SK-N-SH treated with all-trans-retinoic acid at 6 μM for 48 hours (cell line): Measurements from ENCODE around the gene LY6G6F.

ENCODE experiments used
- ATAC-seq: fragments of 200-7000 bp; cut with Tn5 transposase; 3 replicates; pipeline ENCODE4 v1.9.1; 2020; ENCODE audit warnings: mild to moderate bottlenecking, moderate library complexity
- ARNTL ChIP-seq: fragments of 450-650 bp; formaldehyde crosslinking; IDR thresholded peaks from 2 replicates; pipeline ENCODE4 v1.5.0; 2020; ENCODE audit warnings: low read depth, mild to moderate bottlenecking, moderate library complexity, borderline replicate concordance
- BACH2 ChIP-seq: fragments of 250-450 bp; sonication (Bioruptor Pico); IDR thresholded peaks from 2 replicates; pipeline ENCODE4 v1.9.0; 2021; ENCODE audit warnings: mild to moderate bottlenecking, borderline replicate concordance
- CSDC2 ChIP-seq: fragments of 250-450 bp; sonication (Bioruptor Pico); IDR thresholded peaks from 2 replicates; pipeline ENCODE4 v1.5.0; 2020; ENCODE audit warnings: mild to moderate bottlenecking, moderate library complexity
- ESRRG ChIP-seq: fragments of 250-450 bp; sonication (Bioruptor Pico); IDR thresholded peaks from 2 replicates; pipeline ENCODE4 v1.6.1; 2021; ENCODE audit warnings: mild to moderate bottlenecking
- OSR1 ChIP-seq: fragments of 250-450 bp; sonication (Bioruptor Pico); IDR thresholded peaks from 2 replicates; pipeline ENCODE4 v1.8.0; 2022; ENCODE audit warnings: moderate library complexity, mild to moderate bottlenecking, inconsistent platforms
- PPARA ChIP-seq: fragments of 250-450 bp; sonication (Bioruptor Pico); IDR thresholded peaks from 2 replicates; pipeline ENCODE4 v1.5.0; 2020; ENCODE audit warnings: mild to moderate bottlenecking, borderline replicate concordance
- SNAI2 ChIP-seq: fragments of 250-450 bp; sonication (Bioruptor Pico); IDR thresholded peaks from 2 replicates; pipeline ENCODE4 v1.5.0; 2020; ENCODE audit warnings: mild to moderate bottlenecking, moderate library complexity
- TCF4 ChIP-seq: fragments of 250-450 bp; sonication (Bioruptor Pico); IDR thresholded peaks from 2 replicates; pipeline ENCODE4 v1.8.0; 2021; ENCODE audit warnings: mild to moderate bottlenecking, moderate library complexity, borderline replicate concordance
- ZC3H10 ChIP-seq: fragments of 250-450 bp; sonication (Bioruptor Pico); IDR thresholded peaks from 2 replicates; pipeline ENCODE4 v1.5.1; 2021; ENCODE audit warnings: mild to moderate bottlenecking, moderate library complexity
- ZFP3 ChIP-seq: fragments of 250-450 bp; sonication (Bioruptor Pico); IDR thresholded peaks from 2 replicates; pipeline ENCODE4 v1.5.0; 2020; ENCODE audit warnings: mild to moderate bottlenecking, moderate library complexity
- ZFP30 ChIP-seq: fragments of 450-650 bp; formaldehyde crosslinking; IDR thresholded peaks from 2 replicates; pipeline ENCODE4 v1.5.0; 2022; ENCODE audit warnings: mild to moderate bottlenecking, moderate library complexity
- ZNF565 ChIP-seq: fragments of 450-650 bp; formaldehyde crosslinking; conservative IDR thresholded peaks from 2 replicates; pipeline ENCODE4 v1.5.0; 2020; ENCODE audit warnings: low read depth, mild to moderate bottlenecking, moderate library complexity
- ZNF8 ChIP-seq: fragments of 450-650 bp; formaldehyde crosslinking; IDR thresholded peaks from 2 replicates; pipeline ENCODE4 v1.5.0; 2020; ENCODE audit warnings: mild to moderate bottlenecking, moderate library complexity
- TF ChIP-seq, protein P1 (sequence below): fragments of 250-450 bp; sonication (Bioruptor Pico); IDR thresholded peaks from 2 replicates; pipeline ENCODE4 v1.5.0; 2020; ENCODE audit warnings: mild to moderate bottlenecking, moderate library complexity
- TF ChIP-seq, protein P2 (sequence below): fragments of 250-450 bp; sonication (Bioruptor Pico); IDR thresholded peaks from 2 replicates; pipeline ENCODE4 v1.8.0; 2020; ENCODE audit warnings: mild to moderate bottlenecking, moderate library complexity, borderline replicate concordance
- TF ChIP-seq, protein P3 (sequence below): fragments of 250-450 bp; sonication (Bioruptor Pico); IDR thresholded peaks from 2 replicates; pipeline ENCODE4 v1.8.0; 2021; ENCODE audit warnings: low read depth, mild to moderate bottlenecking, moderate library complexity, borderline replicate concordance
- TF ChIP-seq, protein P4 (sequence below): fragments of 250-450 bp; sonication (Bioruptor Pico); IDR thresholded peaks from 2 replicates; pipeline ENCODE4 v1.5.1; 2020; ENCODE audit warnings: low read depth, mild to moderate bottlenecking, moderate library complexity
- TF ChIP-seq, protein P5 (sequence below): fragments of 250-450 bp; sonication (Bioruptor Pico); IDR thresholded peaks from 2 replicates; pipeline ENCODE4 v1.5.1; 2021; ENCODE audit warnings: mild to moderate bottlenecking, moderate library complexity

The LY6G6F gene

DNA sequence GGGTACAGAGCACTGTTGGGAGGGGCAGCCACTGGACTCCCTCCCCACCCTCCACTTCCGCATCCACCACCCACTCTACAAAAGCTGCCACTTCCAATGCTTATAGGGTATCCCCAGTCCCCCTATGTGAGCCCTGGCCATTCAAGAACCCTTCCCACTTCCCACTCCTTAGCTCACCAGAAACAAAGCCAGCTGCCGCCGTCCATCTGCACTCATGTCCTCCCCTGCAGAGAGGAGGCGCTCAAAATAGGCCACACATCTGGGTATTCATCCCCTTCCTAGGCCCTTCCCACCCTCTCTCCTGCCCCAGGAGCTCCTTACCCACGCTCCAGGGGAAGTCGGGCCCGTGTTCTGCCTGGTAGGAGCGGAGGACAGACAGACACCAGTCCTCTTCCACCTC lies 19.3 kb upstream of the LY6G6F start (continued):
- TF ChIP-seq, protein P1, sequence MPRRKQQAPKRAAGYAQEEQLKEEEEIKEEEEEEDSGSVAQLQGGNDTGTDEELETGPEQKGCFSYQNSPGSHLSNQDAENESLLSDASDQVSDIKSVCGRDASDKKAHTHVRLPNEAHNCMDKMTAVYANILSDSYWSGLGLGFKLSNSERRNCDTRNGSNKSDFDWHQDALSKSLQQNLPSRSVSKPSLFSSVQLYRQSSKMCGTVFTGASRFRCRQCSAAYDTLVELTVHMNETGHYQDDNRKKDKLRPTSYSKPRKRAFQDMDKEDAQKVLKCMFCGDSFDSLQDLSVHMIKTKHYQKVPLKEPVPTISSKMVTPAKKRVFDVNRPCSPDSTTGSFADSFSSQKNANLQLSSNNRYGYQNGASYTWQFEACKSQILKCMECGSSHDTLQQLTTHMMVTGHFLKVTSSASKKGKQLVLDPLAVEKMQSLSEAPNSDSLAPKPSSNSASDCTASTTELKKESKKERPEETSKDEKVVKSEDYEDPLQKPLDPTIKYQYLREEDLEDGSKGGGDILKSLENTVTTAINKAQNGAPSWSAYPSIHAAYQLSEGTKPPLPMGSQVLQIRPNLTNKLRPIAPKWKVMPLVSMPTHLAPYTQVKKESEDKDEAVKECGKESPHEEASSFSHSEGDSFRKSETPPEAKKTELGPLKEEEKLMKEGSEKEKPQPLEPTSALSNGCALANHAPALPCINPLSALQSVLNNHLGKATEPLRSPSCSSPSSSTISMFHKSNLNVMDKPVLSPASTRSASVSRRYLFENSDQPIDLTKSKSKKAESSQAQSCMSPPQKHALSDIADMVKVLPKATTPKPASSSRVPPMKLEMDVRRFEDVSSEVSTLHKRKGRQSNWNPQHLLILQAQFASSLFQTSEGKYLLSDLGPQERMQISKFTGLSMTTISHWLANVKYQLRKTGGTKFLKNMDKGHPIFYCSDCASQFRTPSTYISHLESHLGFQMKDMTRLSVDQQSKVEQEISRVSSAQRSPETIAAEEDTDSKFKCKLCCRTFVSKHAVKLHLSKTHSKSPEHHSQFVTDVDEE (CRISPR knock-in tag) = no peak
- TF ChIP-seq ESRRG (CRISPR knock-in tag) = no peak
- TF ChIP-seq, protein P2, sequence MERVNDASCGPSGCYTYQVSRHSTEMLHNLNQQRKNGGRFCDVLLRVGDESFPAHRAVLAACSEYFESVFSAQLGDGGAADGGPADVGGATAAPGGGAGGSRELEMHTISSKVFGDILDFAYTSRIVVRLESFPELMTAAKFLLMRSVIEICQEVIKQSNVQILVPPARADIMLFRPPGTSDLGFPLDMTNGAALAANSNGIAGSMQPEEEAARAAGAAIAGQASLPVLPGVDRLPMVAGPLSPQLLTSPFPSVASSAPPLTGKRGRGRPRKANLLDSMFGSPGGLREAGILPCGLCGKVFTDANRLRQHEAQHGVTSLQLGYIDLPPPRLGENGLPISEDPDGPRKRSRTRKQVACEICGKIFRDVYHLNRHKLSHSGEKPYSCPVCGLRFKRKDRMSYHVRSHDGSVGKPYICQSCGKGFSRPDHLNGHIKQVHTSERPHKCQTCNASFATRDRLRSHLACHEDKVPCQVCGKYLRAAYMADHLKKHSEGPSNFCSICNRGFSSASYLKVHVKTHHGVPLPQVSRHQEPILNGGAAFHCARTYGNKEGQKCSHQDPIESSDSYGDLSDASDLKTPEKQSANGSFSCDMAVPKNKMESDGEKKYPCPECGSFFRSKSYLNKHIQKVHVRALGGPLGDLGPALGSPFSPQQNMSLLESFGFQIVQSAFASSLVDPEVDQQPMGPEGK (CRISPR knock-in tag) = no peak
- TF ChIP-seq, all 23 proteins: peak for 0

DNA sequence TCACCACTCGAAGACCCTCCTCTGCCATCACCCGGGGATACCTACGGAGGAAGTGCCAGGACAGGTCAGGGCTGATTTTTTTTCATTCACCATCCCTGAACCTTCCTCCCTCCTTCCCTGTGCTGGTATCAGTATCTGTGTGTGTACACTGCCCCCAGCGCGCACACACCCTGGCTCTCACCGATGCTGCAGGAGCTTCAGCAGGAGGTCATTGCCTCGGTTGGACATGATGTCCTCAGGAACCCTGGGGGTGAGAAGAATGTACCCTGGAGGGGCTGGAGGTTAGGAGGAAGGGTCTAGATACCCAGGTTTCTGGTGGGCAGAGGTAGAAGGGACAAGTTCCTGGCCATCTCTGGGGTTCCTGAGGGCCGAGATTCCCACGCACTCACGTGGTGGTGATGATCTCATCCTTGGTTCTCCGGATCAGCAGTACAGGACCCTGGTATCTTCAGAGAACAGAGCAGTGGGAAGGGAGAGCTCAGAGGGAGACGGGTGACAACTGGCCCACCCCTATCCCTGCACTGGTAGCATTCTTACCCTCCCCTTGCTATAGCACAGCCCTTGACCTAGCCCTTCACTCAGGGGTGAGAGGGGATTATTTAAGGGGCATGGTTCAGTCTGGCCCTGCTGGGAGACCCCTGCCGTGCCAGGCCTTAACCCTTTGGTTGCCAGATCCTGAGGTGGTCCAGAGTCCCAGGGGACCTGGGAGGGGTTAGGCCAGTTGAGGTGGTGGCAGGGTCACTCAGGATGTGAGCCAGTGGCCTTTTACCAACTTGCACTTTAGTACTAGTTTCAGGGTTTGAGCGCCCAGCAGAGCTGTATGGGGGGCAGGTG lies 18.6 kb upstream of the LY6G6F start:
- ATAC-seq = no peak
- TF ChIP-seq, protein P2 (CRISPR knock-in tag) = no peak
- TF ChIP-seq SNAI2 (CRISPR knock-in tag) = no peak
- TF ChIP-seq, protein P3, sequence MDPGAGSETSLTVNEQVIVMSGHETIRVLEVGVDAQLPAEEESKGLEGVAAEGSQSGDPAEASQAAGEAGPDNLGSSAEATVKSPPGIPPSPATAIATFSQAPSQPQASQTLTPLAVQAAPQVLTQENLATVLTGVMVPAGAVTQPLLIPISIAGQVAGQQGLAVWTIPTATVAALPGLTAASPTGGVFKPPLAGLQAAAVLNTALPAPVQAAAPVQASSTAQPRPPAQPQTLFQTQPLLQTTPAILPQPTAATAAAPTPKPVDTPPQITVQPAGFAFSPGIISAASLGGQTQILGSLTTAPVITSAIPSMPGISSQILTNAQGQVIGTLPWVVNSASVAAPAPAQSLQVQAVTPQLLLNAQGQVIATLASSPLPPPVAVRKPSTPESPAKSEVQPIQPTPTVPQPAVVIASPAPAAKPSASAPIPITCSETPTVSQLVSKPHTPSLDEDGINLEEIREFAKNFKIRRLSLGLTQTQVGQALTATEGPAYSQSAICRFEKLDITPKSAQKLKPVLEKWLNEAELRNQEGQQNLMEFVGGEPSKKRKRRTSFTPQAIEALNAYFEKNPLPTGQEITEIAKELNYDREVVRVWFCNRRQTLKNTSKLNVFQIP (CRISPR knock-in tag) = no peak
- TF ChIP-seq CSDC2 (CRISPR knock-in tag) = no peak
- TF ChIP-seq ZNF8 (CRISPR knock-in tag) = no peak
- no peak for TF ChIP-seq ZFP30 (CRISPR knock-in tag)
- no peak for TF ChIP-seq ZNF565 (CRISPR knock-in tag)
- TF ChIP-seq ARNTL = no peak
- TF ChIP-seq TCF4 (CRISPR knock-in tag) = no peak
- no peak for TF ChIP-seq PPARA (CRISPR knock-in tag)
- TF ChIP-seq ZC3H10 (CRISPR knock-in tag) = no peak
- TF ChIP-seq ZFP3 = no peak
- no peak for TF ChIP-seq OSR1 (CRISPR knock-in tag)
- TF ChIP-seq, protein P4, sequence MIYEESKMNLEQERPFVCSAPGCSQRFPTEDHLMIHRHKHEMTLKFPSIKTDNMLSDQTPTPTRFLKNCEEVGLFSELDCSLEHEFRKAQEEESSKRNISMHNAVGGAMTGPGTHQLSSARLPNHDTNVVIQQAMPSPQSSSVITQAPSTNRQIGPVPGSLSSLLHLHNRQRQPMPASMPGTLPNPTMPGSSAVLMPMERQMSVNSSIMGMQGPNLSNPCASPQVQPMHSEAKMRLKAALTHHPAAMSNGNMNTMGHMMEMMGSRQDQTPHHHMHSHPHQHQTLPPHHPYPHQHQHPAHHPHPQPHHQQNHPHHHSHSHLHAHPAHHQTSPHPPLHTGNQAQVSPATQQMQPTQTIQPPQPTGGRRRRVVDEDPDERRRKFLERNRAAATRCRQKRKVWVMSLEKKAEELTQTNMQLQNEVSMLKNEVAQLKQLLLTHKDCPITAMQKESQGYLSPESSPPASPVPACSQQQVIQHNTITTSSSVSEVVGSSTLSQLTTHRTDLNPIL (CRISPR knock-in tag) = no peak
- TF ChIP-seq BACH2 (CRISPR knock-in tag) = no peak
- TF ChIP-seq, all 23 proteins: peak for 0

DNA sequence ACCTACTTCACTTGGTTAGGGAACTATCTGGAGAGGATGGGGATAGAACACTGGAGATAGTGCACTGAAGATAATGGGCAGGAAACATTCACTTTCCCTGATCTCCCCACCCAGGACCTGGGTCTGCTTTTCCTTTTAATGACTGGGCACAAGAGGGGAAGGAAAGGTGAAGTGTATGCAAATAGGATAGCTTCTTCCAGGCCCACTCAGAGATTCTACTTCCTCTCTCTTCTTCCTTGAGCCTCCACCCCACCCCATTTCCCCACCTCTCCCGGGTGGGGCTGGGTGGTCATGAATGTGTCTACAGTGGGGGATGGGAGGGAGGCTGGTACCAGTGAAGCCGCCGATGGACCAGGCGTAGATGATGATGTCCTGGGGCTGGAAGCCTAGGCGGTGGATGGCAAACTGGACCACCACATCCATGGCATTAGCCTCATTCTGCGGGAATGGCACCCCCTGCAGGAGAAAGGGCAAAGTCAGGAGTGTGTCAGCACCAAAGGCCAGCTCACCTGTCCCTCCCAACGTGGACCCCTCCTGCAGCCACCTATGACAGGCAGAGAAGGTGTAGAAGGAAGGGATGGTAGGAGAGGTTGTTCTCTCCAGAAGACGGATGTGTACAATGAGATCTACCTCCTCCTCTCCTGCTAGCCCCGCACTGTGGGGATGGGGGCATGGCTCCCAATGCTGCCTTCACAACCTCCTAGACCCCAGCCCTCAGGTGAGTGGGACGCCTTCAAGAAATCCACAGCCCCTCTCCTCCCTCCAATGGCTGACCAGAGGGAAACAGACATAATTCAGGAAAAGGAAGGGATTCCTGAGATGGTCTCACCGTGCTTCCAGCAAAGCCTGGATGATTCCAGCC lies 17.2 kb upstream of the LY6G6F start:
- peak; percentile 73 for ATAC-seq
- no peak for TF ChIP-seq ESRRG (CRISPR knock-in tag)
- TF ChIP-seq, protein P5, sequence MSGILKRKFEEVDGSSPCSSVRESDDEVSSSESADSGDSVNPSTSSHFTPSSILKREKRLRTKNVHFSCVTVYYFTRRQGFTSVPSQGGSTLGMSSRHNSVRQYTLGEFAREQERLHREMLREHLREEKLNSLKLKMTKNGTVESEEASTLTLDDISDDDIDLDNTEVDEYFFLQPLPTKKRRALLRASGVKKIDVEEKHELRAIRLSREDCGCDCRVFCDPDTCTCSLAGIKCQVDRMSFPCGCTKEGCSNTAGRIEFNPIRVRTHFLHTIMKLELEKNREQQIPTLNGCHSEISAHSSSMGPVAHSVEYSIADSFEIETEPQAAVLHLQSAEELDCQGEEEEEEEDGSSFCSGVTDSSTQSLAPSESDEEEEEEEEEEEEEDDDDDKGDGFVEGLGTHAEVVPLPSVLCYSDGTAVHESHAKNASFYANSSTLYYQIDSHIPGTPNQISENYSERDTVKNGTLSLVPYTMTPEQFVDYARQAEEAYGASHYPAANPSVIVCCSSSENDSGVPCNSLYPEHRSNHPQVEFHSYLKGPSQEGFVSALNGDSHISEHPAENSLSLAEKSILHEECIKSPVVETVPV (CRISPR knock-in tag) = no peak
